CD4-positive, CD25-positive, alpha-beta regulatory T cell (primary cell): ENCODE data around the gene HPCAL1. TPM values are rescaled to one million over a fixed set of nuclear protein-coding genes. Genes with fewer than 3 reads are reported as not detected.

Experiments used
- ATAC-seq, 2 donors: fragments of 150-1000 bp; cut with Tn5 transposase; one replicate each; pipeline ENCODE4 v1.10.0; 2021; ENCODE audit warnings: low read depth in 2 of 2, moderate number of reproducible peaks in 2 of 2, moderate library complexity in 1 of 2
- DNase-seq, 3 donors: peaks; one replicate each; pipeline versions ENCODE4 v3.0.0 to v3.0.0-alpha.2; 2012 to 2022; ENCODE audit warnings: mixed read lengths in 1 of 3
- H3K27ac ChIP-seq: one replicate; pipeline ENCODE4 v1.7.0; 2013; ENCODE audit warnings: mild to moderate bottlenecking, low read length; ENCODE audit not compliant: insufficient read depth, poor library complexity, severe bottlenecking
- H3K27me3 ChIP-seq: one replicate; pipeline ENCODE4 v1.7.0; 2013; ENCODE audit warnings: low read length; ENCODE audit not compliant: control insufficient read depth, insufficient read depth
- H3K36me3 ChIP-seq: one replicate; pipeline ENCODE4 v1.7.0; 2013; ENCODE audit warnings: mild to moderate bottlenecking, low read length, moderate library complexity; ENCODE audit not compliant: control insufficient read depth, insufficient read depth
- H3K4me1 ChIP-seq: 2 replicates; pipeline ENCODE4 v1.7.0; 2013; ENCODE audit warnings: mild to moderate bottlenecking, low read length; ENCODE audit not compliant: insufficient read depth, control insufficient read depth, poor library complexity, severe bottlenecking
- H3K4me3 ChIP-seq: one replicate; pipeline ENCODE4 v1.7.0; 2013; ENCODE audit warnings: low read depth, mild to moderate bottlenecking, low read length, moderate library complexity
- H3K9me3 ChIP-seq, 2 experiments: 1 replicate in 1 of 2; 2 replicates in 1 of 2; pipeline ENCODE4 v1.7.0; 2013; ENCODE audit warnings: low read length in 2 of 2, mild to moderate bottlenecking in 1 of 2, moderate library complexity in 1 of 2; ENCODE audit not compliant: control insufficient read depth in 2 of 2
- H3K27ac Mint-ChIP-seq, 3 donors: one replicate each; pipeline ENCODE4 v1.8.0; 2020 to 2022; ENCODE audit warnings: mild to moderate bottlenecking in 3 of 3, mixed read lengths in 3 of 3, moderate library complexity in 2 of 3
- H3K27me3 Mint-ChIP-seq: one replicate; pipeline ENCODE4 v1.8.0; 2022; ENCODE audit warnings: mild to moderate bottlenecking, mixed read lengths
- H3K36me3 Mint-ChIP-seq: one replicate; pipeline ENCODE4 v1.8.0; 2020; ENCODE audit warnings: mixed read lengths
- H3K4me1 Mint-ChIP-seq, 4 donors: one replicate each; pipeline ENCODE4 v1.8.0; 2020 to 2022; ENCODE audit warnings: mixed read lengths in 4 of 4, mild to moderate bottlenecking in 1 of 4
- H3K4me3 Mint-ChIP-seq, 4 donors: one replicate each; pipeline ENCODE4 v1.8.0; 2020 to 2022; ENCODE audit warnings: mild to moderate bottlenecking in 4 of 4, mixed read lengths in 4 of 4, moderate library complexity in 3 of 4
- H3K9me3 Mint-ChIP-seq, 7 donors: one replicate each; pipeline ENCODE4 v1.8.0; 2020 to 2022; ENCODE audit warnings: mixed read lengths in 7 of 7, mild to moderate bottlenecking in 3 of 7, moderate library complexity in 2 of 7
- polyA plus RNA-seq, 4 donors: library from polyadenylated mRNA; unstranded; fragments of 300-500 nt; fragmentation: Illumina TruSeq; gene quantifications; one replicate each; pipeline ENCODE4 v1.2.3, GENCODE V29; 2021
- total RNA-seq: library from RNA; stranded (reverse); gene quantifications from one replicate; pipeline ENCODE4 v1.2.3, GENCODE V29; 2022

HPCAL1 gene
- total and polyA plus RNA-seq, 5 donors from 2014 or later = 33.8 to 95.6 (median 84.8) TPM

GRCh38 chr2:10435820-10436204 lies 133.1 kb downstream of the HPCAL1 start:
- H3K4me3 Mint-ChIP-seq = no peak overlapping the region
- no peak overlapping the region for H3K27ac Mint-ChIP-seq
- DNase-seq = no peak
- no peaks in the 10 kb centered on the region for H3K9me3 Mint-ChIP-seq
- H3K36me3 Mint-ChIP-seq = no peaks in the 10 kb centered on the region
- no peak overlapping the region for H3K4me3 ChIP-seq
- peaks cover 4% of the 10 kb centered on the region for H3K27me3 Mint-ChIP-seq
- peaks cover 19% of the 10 kb centered on the region for H3K36me3 ChIP-seq
- no peaks in the 10 kb centered on the region for H3K9me3 ChIP-seq
- ATAC-seq = no peak
- H3K4me1 ChIP-seq = peaks cover 14% of the 10 kb centered on the region
- H3K27me3 ChIP-seq = no peaks in the 10 kb centered on the region
- H3K27ac ChIP-seq = no peak overlapping the region
- peaks cover 0 to 17% (median 4%) of the 10 kb centered on the region in 4 donors for H3K4me1 Mint-ChIP-seq

- no peak for ATAC-seq
- no peaks in the 10 kb centered on the region for H3K9me3 Mint-ChIP-seq
- peaks cover 0 to 15% (median 4%) of the 10 kb centered on the region in 4 donors for H3K4me1 Mint-ChIP-seq
- H3K9me3 ChIP-seq = no peaks in the 10 kb centered on the region
- H3K4me3 Mint-ChIP-seq = no peak overlapping the region
- peaks cover 27% of the 10 kb centered on the region for H3K36me3 ChIP-seq
- H3K4me1 ChIP-seq = peaks cover 14% of the 10 kb centered on the region
- peaks cover 7% of the 10 kb centered on the region for H3K36me3 Mint-ChIP-seq
- no peak overlapping the region for H3K27ac ChIP-seq
- H3K27me3 Mint-ChIP-seq = no peaks in the 10 kb centered on the region
- no peak overlapping the region for H3K4me3 ChIP-seq
- no peak overlapping the region for H3K27ac Mint-ChIP-seq
- no peak for DNase-seq
- no peaks in the 10 kb centered on the region for H3K27me3 ChIP-seq
These were observed 133.9 kb downstream of the HPCAL1 start for GRCh38 chr2:10436583-10437110.

DNA sequence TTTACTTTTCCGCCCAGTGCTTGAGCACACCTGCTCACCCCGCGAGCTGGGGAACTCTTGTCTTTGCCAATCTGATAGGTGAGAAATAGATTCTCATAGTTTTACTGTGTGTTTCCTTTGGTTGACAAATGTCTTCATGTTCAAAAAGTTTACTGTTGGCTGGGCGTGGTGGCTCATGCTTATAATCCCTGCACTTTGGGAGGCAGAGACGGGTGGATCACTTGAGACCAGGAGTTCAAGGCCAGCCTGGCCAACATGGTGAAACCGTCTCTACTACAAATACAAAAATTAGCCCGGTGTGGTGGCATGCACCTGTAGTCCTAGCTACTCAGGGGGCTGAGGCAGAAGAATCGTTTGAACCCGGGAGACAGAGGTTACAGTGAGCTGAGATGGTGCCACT lies 135.1 kb downstream of the HPCAL1 start:
- Histone ChIP-seq H3K4me1 (peaks cover 6% of the 10 kb centered on the region), H3K9me3 (no peaks in the 10 kb centered on the region), H3K27me3 (no peaks in the 10 kb centered on the region), H3K27ac (no peak overlapping the region), H3K36me3 (peaks cover 39% of the 10 kb centered on the region), H3K4me3 (no peak overlapping the region)
- no peak for ATAC-seq
- DNase-seq = no peak
- peaks cover 0 to 12% (median 6%) of the 10 kb centered on the region in 4 donors for H3K4me1 Mint-ChIP-seq
- H3K9me3 Mint-ChIP-seq = no peaks in the 10 kb centered on the region
- H3K27ac Mint-ChIP-seq = no peak overlapping the region
- peaks cover 14% of the 10 kb centered on the region for H3K36me3 Mint-ChIP-seq
- peak overlapping the region in 1 of 4 donors; percentile 43 for H3K4me3 Mint-ChIP-seq
- H3K27me3 Mint-ChIP-seq = no peaks in the 10 kb centered on the region

- no peaks in the 10 kb centered on the region for H3K9me3 ChIP-seq
- ATAC-seq (no peak), DNase-seq (no peak)
- no peaks in the 10 kb centered on the region for H3K27me3 Mint-ChIP-seq
- H3K27ac ChIP-seq = no peak overlapping the region
- peaks cover 23% of the 10 kb centered on the region for H3K36me3 Mint-ChIP-seq
- peaks cover 6% of the 10 kb centered on the region for H3K4me1 ChIP-seq
- H3K4me1 Mint-ChIP-seq = peaks cover 0 to 12% (median 6%) of the 10 kb centered on the region in 4 donors
- no peaks in the 10 kb centered on the region for H3K27me3 ChIP-seq
- H3K27ac Mint-ChIP-seq = no peak overlapping the region
- H3K4me3 Mint-ChIP-seq = peak overlapping the region in 1 of 4 donors; percentile 22
- no peak overlapping the region for H3K4me3 ChIP-seq
- peaks cover 47% of the 10 kb centered on the region for H3K36me3 ChIP-seq
- no peaks in the 10 kb centered on the region for H3K9me3 Mint-ChIP-seq
These were observed 136.0 kb downstream of the HPCAL1 start for GRCh38 chr2:10438688-10439087.

- H3K27ac Mint-ChIP-seq = no peak overlapping the region
- H3K9me3 Mint-ChIP-seq = no peaks in the 10 kb centered on the region
- peaks cover 6% of the 10 kb centered on the region for H3K4me1 ChIP-seq
- DNase-seq = no peak
- no peak for ATAC-seq
- H3K36me3 Mint-ChIP-seq = peaks cover 24% of the 10 kb centered on the region
- peaks cover 54% of the 10 kb centered on the region for H3K36me3 ChIP-seq
- H3K4me3 ChIP-seq = no peak overlapping the region
- no peaks in the 10 kb centered on the region for H3K9me3 ChIP-seq
- peak overlapping the region in 2 of 4 donors; percentile 7 to 22 for H3K4me3 Mint-ChIP-seq
- H3K27me3 Mint-ChIP-seq = no peaks in the 10 kb centered on the region
- H3K27me3 ChIP-seq = no peaks in the 10 kb centered on the region
- H3K4me1 Mint-ChIP-seq = peaks cover 0 to 12% (median 8%) of the 10 kb centered on the region in 4 donors
- H3K27ac ChIP-seq = no peak overlapping the region
These were observed 136.6 kb downstream of the HPCAL1 start for GRCh38 chr2:10439185-10439879.

DNA sequence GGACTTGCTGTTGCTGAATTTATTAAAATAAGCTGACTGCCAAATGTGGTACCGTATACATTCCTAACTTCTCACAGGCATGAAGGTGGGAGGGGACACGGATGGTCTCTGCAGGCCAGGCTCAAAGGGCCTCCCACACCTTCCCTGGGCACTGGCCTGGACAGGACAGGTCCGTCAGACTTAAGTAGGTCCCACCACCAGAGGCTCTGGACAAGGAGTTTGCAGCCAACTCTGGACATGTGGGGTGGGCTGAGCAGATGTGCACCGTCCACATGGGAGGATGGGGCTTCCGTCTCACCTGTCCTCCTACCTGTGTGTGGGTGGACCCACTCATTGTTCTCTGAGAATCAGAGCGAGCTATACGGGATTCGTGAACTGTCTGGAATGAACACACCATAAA lies 137.3 kb downstream of the HPCAL1 start:
- H3K27me3 ChIP-seq = no peaks in the 10 kb centered on the region
- H3K36me3 Mint-ChIP-seq = peaks cover 30% of the 10 kb centered on the region
- H3K4me3 ChIP-seq = no peak overlapping the region
- peaks cover 2% of the 10 kb centered on the region for H3K4me1 ChIP-seq
- H3K4me3 Mint-ChIP-seq = no peak overlapping the region
- no peaks in the 10 kb centered on the region for H3K9me3 ChIP-seq
- no peaks in the 10 kb centered on the region for H3K9me3 Mint-ChIP-seq
- H3K27ac Mint-ChIP-seq = peak overlapping the region in 1 of 3 donors; percentile 38
- no peaks in the 10 kb centered on the region for H3K27me3 Mint-ChIP-seq
- peaks cover 0 to 14% (median 11%) of the 10 kb centered on the region in 4 donors for H3K4me1 Mint-ChIP-seq
- ATAC-seq (no peak), DNase-seq (no peak)
- peaks cover 58% of the 10 kb centered on the region for H3K36me3 ChIP-seq
- no peak overlapping the region for H3K27ac ChIP-seq

GRCh38 chr2:10440736-10441135 lies 138.0 kb downstream of the HPCAL1 start:
- Mint-ChIP-seq H3K27me3 (no peaks in the 10 kb centered on the region), H3K4me3 (no peak overlapping the region), H3K27ac (no peak overlapping the region), H3K36me3 (peaks cover 30% of the 10 kb centered on the region), H3K4me1 (peaks cover 0 to 19% (median 16%) of the 10 kb centered on the region in 4 donors), H3K9me3 (no peaks in the 10 kb centered on the region)
- no peaks in the 10 kb centered on the region for H3K9me3 ChIP-seq
- DNase-seq (no peak), ATAC-seq (no peak)
- H3K36me3 ChIP-seq = peaks cover 58% of the 10 kb centered on the region
- H3K27me3 ChIP-seq = no peaks in the 10 kb centered on the region
- peaks cover 3% of the 10 kb centered on the region for H3K4me1 ChIP-seq
- no peak overlapping the region for H3K27ac ChIP-seq
- no peak overlapping the region for H3K4me3 ChIP-seq

DNA sequence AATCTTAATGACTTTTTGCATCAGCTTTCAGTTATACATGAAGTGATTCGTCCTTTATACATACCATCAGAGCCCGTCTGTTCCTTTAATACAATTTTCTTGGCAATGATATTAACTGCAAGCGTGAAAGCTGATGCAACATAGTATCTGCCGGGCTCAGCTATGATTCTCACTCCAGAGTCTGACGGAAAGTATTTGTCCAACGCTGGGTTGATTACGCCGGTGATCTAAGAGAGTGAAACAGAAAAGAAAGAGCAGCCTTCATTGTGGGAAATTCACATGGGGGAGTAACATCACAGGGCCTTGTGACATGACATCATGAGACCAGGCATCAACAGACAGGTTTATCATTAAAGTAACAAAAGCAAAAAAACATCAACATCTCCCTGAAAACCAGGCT lies 139.2 kb downstream of the HPCAL1 start:
- H3K27ac Mint-ChIP-seq = no peak overlapping the region

More for the DNA sequence above, 139.2 kb downstream of the HPCAL1 start:
- no peaks in the 10 kb centered on the region for H3K27me3 ChIP-seq
- Mint-ChIP-seq H3K4me1 (peaks cover 0 to 29% (median 25%) of the 10 kb centered on the region in 4 donors), H3K27me3 (no peaks in the 10 kb centered on the region), H3K36me3 (peaks cover 30% of the 10 kb centered on the region), H3K9me3 (no peaks in the 10 kb centered on the region), H3K4me3 (peak overlapping the region in 1 of 4 donors; percentile 51)
- no peaks in the 10 kb centered on the region for H3K9me3 ChIP-seq
- no peak overlapping the region for H3K4me3 ChIP-seq
- peaks cover 58% of the 10 kb centered on the region for H3K36me3 ChIP-seq
- DNase-seq (no peak), ATAC-seq (no peak)
- peaks cover 15% of the 10 kb centered on the region for H3K4me1 ChIP-seq
- H3K27ac ChIP-seq = no peak overlapping the region
